IPS DF 6.9 (cell line): ENCODE measurements around the gene EPS8L2.
A peak's percentile ranks its signal among the peaks of the same experiment; 100 is the strongest.

Source experiments
- DNase-seq: peaks from one replicate; pipeline ENCODE4 v3.0.0-alpha.2; 2013; ENCODE audit warnings: low read depth, low spot score
- H3K27ac ChIP-seq: one replicate; pipeline ENCODE4 v1.5.1; 2013; ENCODE audit warnings: low read length, control low read depth
- H3K27me3 ChIP-seq: 2 replicates; pipeline ENCODE4 v1.6.1; 2013; ENCODE audit warnings: mild to moderate bottlenecking, low read length; ENCODE audit not compliant: control insufficient read depth, insufficient read depth
- H3K36me3 ChIP-seq: 2 replicates; pipeline ENCODE4 v1.6.1; 2013; ENCODE audit warnings: low read length; ENCODE audit not compliant: control insufficient read depth, insufficient read depth
- H3K4me1 ChIP-seq: 2 replicates; pipeline ENCODE4 v1.6.1; 2013; ENCODE audit warnings: low read length; ENCODE audit not compliant: control insufficient read depth, insufficient read depth
- H3K4me3 ChIP-seq: 2 replicates; pipeline ENCODE4 v1.5.1; 2013; ENCODE audit warnings: mild to moderate bottlenecking, low read length
- H3K9me3 ChIP-seq: 2 replicates; pipeline ENCODE4 v1.6.1; 2013; ENCODE audit warnings: low read length, inconsistent platforms; ENCODE audit not compliant: control insufficient read depth, insufficient read depth
- WGBS: extraction: QIAGEN DNeasy Blood & Tissue Kit; methylation state at CpG from one replicate; pipeline ENCODE4 v1.1.7; 2013; ENCODE audit warnings: mixed read lengths, missing lambda C conversion rate; ENCODE audit not compliant: insufficient read length, insufficient coverage; 5-methylcytosine and 5-hydroxymethylcytosine counted together

Gene EPS8L2

GRCh38 chr11:742571-743201, 36.7 kb downstream of the EPS8L2 start:
- H3K27ac ChIP-seq, result no peak overlapping the region
- H3K4me1 ChIP-seq, result no peaks in the 10 kb centered on the region
- no peaks in the 10 kb centered on the region for H3K36me3 ChIP-seq
- no CpG with 5 or more reads among the region's 4 CpGs for WGBS
- no peaks in the 10 kb centered on the region for H3K9me3 ChIP-seq
- no peak overlapping the region for H3K4me3 ChIP-seq
- no peaks in the 10 kb centered on the region for H3K27me3 ChIP-seq
- no peak for DNase-seq

GRCh38 chr11:745428-745827, 39.4 kb downstream of the EPS8L2 start:
- WGBS, result no CpG with 5 or more reads among the region's 1 CpG
- Histone ChIP-seq H3K4me1 (peaks cover 1% of the 10 kb centered on the region; the same call in 1 of the 2 replicates), H3K4me3 (no peak overlapping the region), H3K27ac (no peak overlapping the region), H3K36me3 (no peaks in the 10 kb centered on the region), H3K27me3 (no peaks in the 10 kb centered on the region), H3K9me3 (no peaks in the 10 kb centered on the region)
- DNase-seq, result no peak

GRCh38 chr11:746289-747157, 40.5 kb downstream of the EPS8L2 start:
- no peaks in the 10 kb centered on the region for H3K9me3 ChIP-seq
- no peak overlapping the region for H3K27ac ChIP-seq
- H3K36me3 ChIP-seq, result no peaks in the 10 kb centered on the region
- peaks cover 1% of the 10 kb centered on the region; the same call in 1 of the 2 replicates for H3K4me1 ChIP-seq
- H3K27me3 ChIP-seq, result no peaks in the 10 kb centered on the region
- no peak for DNase-seq
- peak overlapping the region; percentile 64; the same call in 1 of the 2 replicates for H3K4me3 ChIP-seq
- WGBS, result no CpG with 5 or more reads among the region's 46 CpGs

GRCh38 chr11:747158-748006, 41.4 kb downstream of the EPS8L2 start, which contains the start of gene TALDO1:
TALDO1 (plus strand) TSS chr11:747464; CDS start chr11:747482, 18 bp downstream.
- Histone ChIP-seq H3K4me3 (peak within 1 kb of the TSS; percentile 64), H3K27me3 (no peaks in the 10 kb centered on the region), H3K9me3 (no peaks in the 10 kb centered on the region), H3K4me1 (peaks cover 1% of the 10 kb centered on the region; the same call in 1 of the 2 replicates), H3K27ac (no peak within 1 kb of the TSS), H3K36me3 (no peaks in the 10 kb centered on the region)
- DNase-seq, result no peak
- no CpG with 5 or more reads among the region's 112 CpGs for WGBS

- DNase-seq, result no peak
- WGBS, result no CpG with 5 or more reads among the region's 18 CpGs
Observed at GRCh38 chr11:748007-748359, 42.0 kb downstream of the EPS8L2 start.

GRCh38 chr11:749731-750130, 43.7 kb downstream of the EPS8L2 start:
- H3K9me3 ChIP-seq, result no peaks in the 10 kb centered on the region
- peaks cover 1% of the 10 kb centered on the region; the same call in 1 of the 2 replicates for H3K4me1 ChIP-seq
- DNase-seq, result no peak
- no CpG with 5 or more reads among the region's 2 CpGs for WGBS
- no peak overlapping the region for H3K27ac ChIP-seq
- no peaks in the 10 kb centered on the region for H3K27me3 ChIP-seq
- no peak overlapping the region for H3K4me3 ChIP-seq
- H3K36me3 ChIP-seq, result no peaks in the 10 kb centered on the region

More at GRCh38 chr11:748007-748359, 42.0 kb downstream of the EPS8L2 start:
- no peaks in the 10 kb centered on the region for H3K27me3 ChIP-seq
- no peaks in the 10 kb centered on the region for H3K36me3 ChIP-seq
- peak overlapping the region; percentile 64 for H3K4me3 ChIP-seq
- H3K9me3 ChIP-seq, result no peaks in the 10 kb centered on the region
- peaks cover 1% of the 10 kb centered on the region; the same call in 1 of the 2 replicates for H3K4me1 ChIP-seq
- H3K27ac ChIP-seq, result no peak overlapping the region

- DNase-seq, result no peak
- no peak overlapping the region for H3K27ac ChIP-seq
- H3K27me3 ChIP-seq, result no peaks in the 10 kb centered on the region
- H3K9me3 ChIP-seq, result no peaks in the 10 kb centered on the region
- no peak overlapping the region for H3K4me3 ChIP-seq
- H3K36me3 ChIP-seq, result peaks cover 31% of the 10 kb centered on the region
- H3K4me1 ChIP-seq, result peaks cover 5% of the 10 kb centered on the region
Observed at GRCh38 chr11:760236-760635, 54.2 kb downstream of the EPS8L2 start.

GRCh38 chr11:761526-762108, 55.6 kb downstream of the EPS8L2 start:
- Histone ChIP-seq H3K4me1 (peaks cover 5% of the 10 kb centered on the region), H3K9me3 (no peaks in the 10 kb centered on the region), H3K27ac (no peak overlapping the region), H3K36me3 (peaks cover 23% of the 10 kb centered on the region), H3K27me3 (no peaks in the 10 kb centered on the region), H3K4me3 (no peak overlapping the region)
- WGBS, result no CpG with 5 or more reads among the region's 8 CpGs
- no peak for DNase-seq

GRCh38 chr11:762421-763072, 56.5 kb downstream of the EPS8L2 start:
- no peak for DNase-seq
- peaks cover 5% of the 10 kb centered on the region for H3K4me1 ChIP-seq
- WGBS, result no CpG with 5 or more reads among the region's 10 CpGs
- no peak overlapping the region for H3K4me3 ChIP-seq
- peaks cover 26% of the 10 kb centered on the region for H3K36me3 ChIP-seq
- H3K27me3 ChIP-seq, result no peaks in the 10 kb centered on the region
- no peak overlapping the region for H3K27ac ChIP-seq
- no peaks in the 10 kb centered on the region for H3K9me3 ChIP-seq
